Vein endothelial cell (primary cell): ENCODE data around the gene OGA. TPM values are rescaled to one million over a fixed set of nuclear protein-coding genes. Genes with fewer than 3 reads are reported as not detected.

Experiments used
- total RNA-seq: library from RNA; depleted of rRNA; stranded (reverse); fragments of >200 nt; gene quantifications from 2 replicates; pipeline ENCODE4 v1.2.3, GENCODE V29; 2012

OGA gene
- 92.7 and 107 TPM in 2 replicates for total RNA-seq

DNA sequence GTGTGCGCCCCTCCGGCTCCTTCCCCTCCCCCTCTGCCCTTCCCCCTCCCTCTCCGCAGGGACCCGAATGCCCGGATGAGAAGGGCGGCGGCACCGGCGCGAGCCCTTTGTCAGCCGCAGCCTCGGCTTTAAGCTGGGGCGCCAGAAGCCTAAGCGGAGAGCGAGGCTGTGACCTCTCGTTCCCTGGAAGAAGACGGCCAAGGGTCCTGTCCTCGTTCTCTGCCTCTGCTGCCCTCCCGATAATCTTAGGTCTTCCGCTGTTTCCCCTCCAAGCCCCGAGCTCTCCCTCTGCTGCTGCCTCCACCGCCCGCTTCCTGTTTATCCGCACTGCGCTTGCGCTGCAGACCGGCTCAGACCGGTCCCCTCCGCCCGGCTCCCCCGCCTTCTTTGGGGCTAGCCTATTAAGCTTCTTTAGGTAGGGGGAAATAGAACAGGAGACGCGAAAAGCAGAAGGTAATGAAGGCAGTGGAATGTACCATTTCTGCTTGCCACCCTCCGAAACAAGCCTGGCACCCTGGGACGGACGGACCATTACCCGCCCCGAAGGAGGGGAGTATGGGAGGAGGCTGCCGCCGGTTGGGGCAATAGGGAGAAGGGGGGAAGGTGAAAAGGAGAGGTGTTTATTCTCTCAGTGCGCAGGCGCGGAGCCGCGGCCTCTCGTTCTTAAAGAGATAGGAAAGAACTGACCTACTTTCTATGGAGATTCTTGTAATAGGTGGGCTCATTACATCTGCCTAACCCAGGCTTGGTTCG is at the start of gene OGA:
Gene OGA, minus strand, starts transcription at position 326 of the 753 bp plus-strand sequence. CDS start 422 bp downstream, outside the sequence.

GRCh38 chr10:101843032-101844021 is 25.1 kb upstream of the OGA start, which contains the start of gene KCNIP2:
TSS of gene KCNIP2 (minus strand) at chr10:101843800. CDS start at chr10:101843568, 232 bp downstream.

DNA sequence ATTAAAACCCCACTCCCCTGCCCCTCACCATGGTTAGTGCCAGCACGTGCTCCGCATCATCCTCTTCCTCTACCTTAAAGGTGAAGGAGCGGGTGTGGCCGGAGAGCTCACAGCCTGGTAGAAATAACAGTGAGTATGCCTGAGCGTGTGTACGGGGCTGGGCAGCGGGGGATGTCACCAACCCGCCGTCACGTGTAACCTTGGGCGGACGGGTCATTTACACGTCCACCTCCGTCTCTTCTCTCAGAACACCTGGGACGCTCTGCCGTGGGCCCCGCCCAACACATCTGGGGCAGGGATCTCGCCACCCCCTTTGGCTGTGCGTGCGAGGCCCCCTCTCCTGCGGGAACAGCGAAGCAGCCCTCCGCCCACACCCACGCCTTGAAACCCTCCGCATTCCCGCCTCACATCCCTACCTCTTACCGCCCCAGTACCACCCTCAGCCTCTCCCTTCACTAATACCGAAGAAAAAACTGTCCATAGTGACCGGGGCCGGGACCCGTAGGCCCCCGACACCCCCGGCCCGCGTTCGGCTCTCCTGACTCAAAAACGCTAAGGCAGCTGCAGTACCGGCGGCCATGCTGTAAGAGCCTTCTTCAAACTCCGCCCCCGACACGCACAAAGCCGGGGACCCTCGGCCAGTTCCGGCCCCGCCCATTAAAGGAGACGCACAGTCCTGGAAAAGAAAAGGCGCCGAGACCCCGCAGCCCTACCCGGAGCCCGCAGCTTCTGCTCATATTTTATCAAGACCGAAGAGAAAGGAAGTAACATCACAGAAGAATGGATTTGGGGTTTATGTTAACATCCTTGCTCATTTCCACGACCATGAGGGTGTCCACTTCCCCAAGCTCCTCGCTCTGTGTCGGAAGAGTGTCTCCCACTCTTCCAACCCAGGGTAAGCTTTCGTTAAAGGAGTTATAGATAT is 35.2 kb downstream of the OGA start, which contains the start of gene NPM3:
Gene NPM3, minus strand, starts transcription at position 636 of the 925 bp plus-strand sequence. Its CDS starts 56 bp downstream, at position 580.

GRCh38 chr10:101775273-101776160 is 42.7 kb downstream of the OGA start, which contains the start of gene FGF8:
TSS of gene FGF8 (minus strand) at chr10:101776114. CDS start at chr10:101775900, 214 bp downstream.

Other genes with a start within 250 kb of the OGA start
- 14.0 and 16.7 TPM in 2 replicates for gene POLL, start 230.2 kb downstream of the OGA start, total RNA-seq
- 25.2 and 29.4 TPM in 2 replicates for gene DPCD, start 230.1 kb downstream of the OGA start, total RNA-seq
- 20.5 and 21.2 TPM in 2 replicates for gene FBXW4, start 123.3 kb downstream of the OGA start, total RNA-seq
- not detected in 2 replicates for gene FGF8, start 42.3 kb downstream of the OGA start, total RNA-seq
- gene NPM3, start 35.0 kb downstream of the OGA start, total RNA-seq, result 96.0 and 116 TPM in 2 replicates
- gene KCNIP2, start 25.4 kb upstream of the OGA start, total RNA-seq, result 0.96 and 0.98 TPM in 2 replicates
- gene ARMH3, start 237.7 kb upstream of the OGA start, total RNA-seq, result 7.3 and 8.5 TPM in 2 replicates
- gene HPS6, start 246.9 kb upstream of the OGA start, total RNA-seq, result 34.4 and 37.6 TPM in 2 replicates